ENCODE results near the gene DHRSX.

GRCh38 chrX:2501559-2502102 is 855 bp upstream of the DHRSX start:
- TF ChIP-seq CTCF (IDR thresholded peaks at IDR 0.05) (no peak), POLR2A (IDR thresholded peaks at IDR 0.05) (no peak)

Measured in testis (tissue), 2 donors.